ENCODE data around the gene DTNB. TPM values are rescaled to one million over a fixed set of nuclear protein-coding genes. Genes with fewer than 3 reads are reported as not detected.

DTNB gene
- total and polyA plus RNA-seq, 10 of the 15 experiments (the other 5 are each of a cell fraction or from before 2014, with no cell fraction given) = 4.5 to 30.6 (median 11.9) TPM

GRCh38 chr2:25374411-25374810 lies 299.0 kb downstream of the DTNB start (continued):
- no peak for TF ChIP-seq ZNF687 (IDR thresholded peaks at IDR 0.05)
- TF ChIP-seq IRF4 (IDR thresholded peaks at IDR 0.05; ENCODE audit: low read depth, low read length) = no peak
- no peak for TF ChIP-seq ZBTB11 (CRISPR knock-in tag; IDR thresholded peaks at IDR 0.05)
- no peak for TF ChIP-seq SPI1 (IDR thresholded peaks at IDR 0.05; ENCODE audit: borderline replicate concordance, insufficient read depth, low read depth, low read length)
- no peak for TF ChIP-seq TCF7 (IDR thresholded peaks at IDR 0.05; ENCODE audit: borderline replicate concordance)
- TF ChIP-seq POLR2AphosphoS2 (IDR thresholded peaks at IDR 0.05; ENCODE audit: low read depth, low read length) = no peak
- no peak for TF ChIP-seq HDAC6 (IDR thresholded peaks at IDR 0.05; ENCODE audit: unreplicated experiment)
- TF ChIP-seq CEBPB (IDR thresholded peaks at IDR 0.05; ENCODE audit: borderline replicate concordance in 1 of 2, low read depth in 2 of 2, low read length in 2 of 2) = no peak
- TF ChIP-seq ZNF274 (IDR thresholded peaks at IDR 0.05; ENCODE audit: insufficient read depth, insufficient read length) = no peak
- TF ChIP-seq ZBTB40 (IDR thresholded peaks at IDR 0.05; ENCODE audit: borderline replicate concordance) = no peak

Data from GM12878 (cell line).